AG20443 (cell line): ENCODE measurements around the gene ECSIT.
A peak's percentile ranks its signal among the peaks of the same experiment; 100 is the strongest.
"Not testable (repeated sequence)": the region's sequence is repeated elsewhere in the genome, so short reads cannot be mapped to it uniquely, and the experiment has no call there.

Source experiments
- DNase-seq: peaks from one replicate; pipeline ENCODE4 v3.0.0; 2012; ENCODE audit warnings: low spot score, mixed read lengths

The ECSIT gene

GRCh38 chr19:11528551-11529341 lies at the start of gene ECSIT:
ECSIT (minus strand) TSS chr19:11529134; CDS start chr19:11519170, 9,964 bp downstream.
- DNase-seq: peak; percentile 97

- peak; percentile 30 for DNase-seq
Observed at GRCh38 chr19:11577451-11578257, 48.7 kb upstream of the ECSIT start, which contains the start of gene ACP5. ACP5 (minus strand) TSS chr19:11577645; CDS start chr19:11577317, 328 bp downstream.

- DNase-seq: no peak
Observed at GRCh38 chr19:11576227-11576626, 47.3 kb upstream of the ECSIT start.

- no peak for DNase-seq
Observed at GRCh38 chr19:11574689-11575088, 45.8 kb upstream of the ECSIT start.

GRCh38 chr19:11573763-11574162 lies 44.8 kb upstream of the ECSIT start:
- not testable (repeated sequence) for DNase-seq

- DNase-seq: not testable (repeated sequence)
Observed at GRCh38 chr19:11573354-11573753, 44.4 kb upstream of the ECSIT start.

- DNase-seq: no peak
Observed at GRCh38 chr19:11570039-11570462, 41.1 kb upstream of the ECSIT start.

GRCh38 chr19:11566164-11566563 lies 37.2 kb upstream of the ECSIT start:
- DNase-seq: no peak

- DNase-seq: not testable (repeated sequence)
Observed at GRCh38 chr19:11565649-11565980, 36.7 kb upstream of the ECSIT start.

GRCh38 chr19:11564082-11564807 lies 35.3 kb upstream of the ECSIT start:
- DNase-seq: not testable (repeated sequence)

- no peak for DNase-seq
Observed at GRCh38 chr19:11563532-11563931, 34.6 kb upstream of the ECSIT start.

- peak; percentile 59 for DNase-seq
Observed at GRCh38 chr19:11560404-11561051, 31.6 kb upstream of the ECSIT start.

GRCh38 chr19:11558881-11559828 lies 30.2 kb upstream of the ECSIT start, which contains the start of gene ELOF1:
ELOF1 (minus strand) TSS chr19:11559230; CDS start chr19:11554347, 4,883 bp downstream.
- peak; percentile 100 for DNase-seq

- no peak for DNase-seq
Observed at GRCh38 chr19:11556634-11557420, 27.9 kb upstream of the ECSIT start.

GRCh38 chr19:11555246-11555645 lies 26.3 kb upstream of the ECSIT start:
- no peak for DNase-seq

GRCh38 chr19:11554160-11554559 lies 25.2 kb upstream of the ECSIT start:
- peak; percentile 0 for DNase-seq

- peak; percentile 2 for DNase-seq
Observed at GRCh38 chr19:11552666-11553372, 23.9 kb upstream of the ECSIT start.

GRCh38 chr19:11551603-11552235 lies 22.8 kb upstream of the ECSIT start:
- DNase-seq: peak; percentile 53

GRCh38 chr19:11550265-11550664 lies 21.3 kb upstream of the ECSIT start:
- DNase-seq: no peak
